MM.1S (cell line): ENCODE data around the gene HPS4.

Source experiments
- CTCF ChIP-seq: fragments of 300-600 bp; sonication (generic); IDR thresholded peaks from 2 replicates; pipeline ENCODE4 v1.5.1; 2016; ENCODE audit warnings: antibody characterized with exemption, low read length, mixed read lengths
- EZH2 ChIP-seq: fragments of 300-600 bp; sonication (generic); optimal IDR thresholded peaks from 2 replicates; pipeline ENCODE3; 2017; ENCODE audit warnings: low read depth, mild to moderate bottlenecking, antibody characterized with exemption, low read length, mixed read lengths

- TF ChIP-seq CTCF: no peak
- no peak for TF ChIP-seq EZH2
Measured at GRCh38 chr22:26430600-26430999, 53.0 kb downstream of the HPS4 start.
